Hematopoietic multipotent progenitor cell treated with erythropoietin and hydrocortisone succinate and interleukin-3 and kit ligand, for 8 days (in vitro differentiated cells): ENCODE results near the gene GRWD1.

Experiments
- DNase-seq: peaks from one replicate; pipeline ENCODE4 v3.0.0-alpha.2; 2015

GRWD1 gene

DNA sequence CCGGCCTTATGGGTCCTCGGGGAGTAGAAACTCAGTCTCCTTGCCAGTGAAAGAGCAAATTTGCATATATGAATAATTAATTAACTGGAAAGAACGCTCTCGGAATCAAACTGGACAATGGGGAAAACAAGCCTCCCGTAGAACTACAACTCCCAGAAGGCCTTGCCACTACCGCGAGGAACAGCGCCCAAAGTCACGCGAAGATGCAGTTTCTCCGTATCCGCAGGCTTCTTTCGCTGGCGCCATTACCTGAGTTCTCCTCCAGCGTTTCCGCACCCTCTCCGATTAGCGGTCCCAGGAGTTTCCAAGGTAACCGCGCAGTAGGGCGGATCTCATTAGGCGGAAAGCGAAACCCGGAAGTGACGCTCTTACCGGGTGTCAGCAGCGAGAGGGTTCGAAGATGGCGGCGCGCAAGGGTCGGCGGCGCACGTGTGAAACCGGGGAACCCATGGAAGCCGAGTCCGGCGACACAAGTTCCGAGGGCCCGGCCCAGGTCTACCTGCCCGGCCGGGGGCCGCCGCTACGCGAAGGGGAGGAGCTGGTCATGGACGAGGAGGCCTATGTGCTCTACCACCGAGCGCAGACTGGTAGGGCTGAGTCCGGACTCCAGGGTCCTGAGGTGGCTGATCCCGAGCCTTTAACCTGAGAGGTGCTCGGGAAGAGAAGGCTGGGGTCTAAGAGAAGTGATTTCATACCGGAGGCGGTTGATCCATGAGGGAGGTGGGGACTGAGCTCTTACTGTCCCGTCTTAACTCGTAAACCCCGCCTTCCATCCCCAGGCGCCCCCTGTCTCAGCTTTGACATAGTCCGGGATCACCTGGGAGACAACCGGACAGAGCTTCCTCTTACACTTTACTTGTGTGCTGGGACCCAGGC lies at the start of gene GRWD1:
GRWD1 (plus strand) TSS at position 378 of the 876 bp plus-strand sequence; CDS start at position 401, 23 bp downstream.
- DNase-seq: peak; percentile 98

DNA sequence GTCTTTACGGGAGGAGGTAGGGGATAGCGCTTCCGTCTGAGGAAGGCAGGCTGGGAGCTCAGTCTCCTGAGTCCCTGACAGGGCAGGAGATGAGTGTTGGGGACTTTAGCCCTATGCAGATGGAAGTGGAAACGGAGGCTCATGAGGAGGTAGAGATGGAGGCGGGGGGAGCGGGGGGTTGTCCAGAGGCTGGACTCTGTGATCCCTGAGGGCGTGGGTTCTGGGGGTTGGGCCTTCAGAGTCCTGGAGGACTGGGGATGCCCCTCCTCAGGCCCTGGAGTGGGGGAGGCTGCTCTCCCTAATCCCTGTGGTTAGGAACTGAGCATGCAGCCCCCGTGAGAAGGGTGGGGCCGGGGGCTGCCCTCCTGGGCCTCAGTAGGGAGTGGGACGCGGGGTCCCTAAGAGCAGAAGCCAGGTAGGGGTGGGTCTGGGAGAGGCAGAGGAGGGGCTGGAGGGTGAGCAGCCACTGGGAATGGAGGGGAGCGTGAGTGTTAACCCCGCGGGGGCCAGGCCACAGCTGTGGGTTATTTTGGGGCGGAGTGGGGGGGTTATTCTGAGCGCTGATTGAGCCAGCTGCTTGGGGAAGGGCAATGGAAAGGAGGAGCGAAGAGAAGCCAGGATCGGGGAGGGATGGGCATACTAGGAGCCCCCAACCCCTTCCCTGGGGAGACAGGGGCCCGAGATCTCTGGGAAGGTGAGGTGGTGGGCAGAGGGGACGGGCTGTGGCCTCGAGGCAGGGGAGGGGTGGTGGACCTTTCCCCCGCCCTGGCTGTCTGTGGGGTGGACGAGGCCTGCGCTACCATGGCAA lies 49.6 kb upstream of the GRWD1 start:
- no peak for DNase-seq

DNA sequence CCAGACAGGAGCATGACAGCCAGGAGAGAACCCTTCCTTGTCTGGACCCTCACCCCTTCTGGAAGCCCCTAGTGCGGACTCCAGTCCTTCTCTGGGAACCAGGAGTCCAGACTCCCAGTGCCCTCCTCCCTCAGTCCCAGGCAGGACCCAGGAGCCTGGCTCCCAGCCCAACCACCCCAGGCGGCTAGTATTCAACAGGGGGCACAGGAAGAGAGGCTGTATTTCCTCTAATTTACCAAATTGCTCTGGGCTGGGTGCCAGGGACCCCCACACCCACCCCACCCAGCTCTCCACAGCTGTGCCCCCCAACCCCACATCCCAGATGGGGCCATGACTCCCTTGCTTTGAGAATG lies 49.0 kb upstream of the GRWD1 start:
- no peak for DNase-seq

DNA sequence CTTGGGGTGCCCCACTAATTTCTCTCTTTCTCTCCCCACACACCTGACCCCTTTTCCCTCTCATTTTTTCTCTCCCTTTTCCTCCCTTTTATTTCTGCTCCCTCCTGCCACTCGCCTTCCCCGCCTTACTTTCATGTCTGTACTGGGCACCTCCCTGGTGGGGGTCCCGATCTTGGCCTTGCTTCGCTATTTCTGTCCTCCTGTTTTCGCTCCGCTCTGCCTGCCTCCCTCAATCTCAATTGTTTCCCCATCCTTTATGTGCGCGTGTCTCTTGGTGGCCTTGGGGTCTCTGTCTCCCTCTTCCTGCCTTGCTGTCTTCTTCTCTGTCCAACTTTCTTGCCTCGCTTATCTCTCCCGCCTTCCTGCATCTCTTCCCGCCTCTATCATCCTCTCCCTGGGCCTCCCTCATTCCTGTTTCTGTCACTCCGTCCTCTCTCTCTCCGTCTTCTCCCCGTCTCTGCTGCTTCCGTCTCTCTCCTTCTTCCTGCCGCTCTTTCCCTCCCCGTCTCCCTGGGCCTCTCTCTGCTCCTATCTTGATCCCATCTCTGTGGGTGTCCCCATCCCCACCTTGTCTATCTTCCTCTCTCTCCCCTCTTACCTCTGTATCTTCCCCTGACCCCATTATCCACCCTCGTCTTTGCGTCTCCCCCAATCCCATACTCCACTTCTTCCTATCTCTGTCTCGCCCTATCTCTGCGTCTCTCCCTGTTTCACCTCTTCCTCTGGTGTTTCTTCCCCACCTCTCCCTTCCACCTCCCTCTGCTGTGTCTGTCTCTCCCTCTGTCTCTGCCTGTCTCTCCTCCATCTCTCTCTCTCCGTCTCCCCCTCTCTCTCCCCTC lies 48.3 kb upstream of the GRWD1 start:
- no peak for DNase-seq

DNA sequence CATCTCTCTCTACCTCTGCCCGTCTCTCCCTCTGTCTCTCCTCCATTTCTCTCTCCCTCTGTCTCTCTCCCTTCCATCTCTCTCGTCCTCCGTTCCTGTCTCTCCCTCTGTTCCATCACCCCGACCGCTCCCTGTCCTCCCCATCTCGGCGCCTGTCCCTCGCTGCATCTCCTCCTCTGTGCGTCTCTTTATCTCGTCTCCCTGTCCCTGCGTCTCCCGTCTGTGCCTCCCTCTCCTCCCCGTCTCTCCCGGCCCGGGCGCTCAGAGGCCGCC lies 47.7 kb upstream of the GRWD1 start:
- DNase-seq: peak; percentile 23

DNA sequence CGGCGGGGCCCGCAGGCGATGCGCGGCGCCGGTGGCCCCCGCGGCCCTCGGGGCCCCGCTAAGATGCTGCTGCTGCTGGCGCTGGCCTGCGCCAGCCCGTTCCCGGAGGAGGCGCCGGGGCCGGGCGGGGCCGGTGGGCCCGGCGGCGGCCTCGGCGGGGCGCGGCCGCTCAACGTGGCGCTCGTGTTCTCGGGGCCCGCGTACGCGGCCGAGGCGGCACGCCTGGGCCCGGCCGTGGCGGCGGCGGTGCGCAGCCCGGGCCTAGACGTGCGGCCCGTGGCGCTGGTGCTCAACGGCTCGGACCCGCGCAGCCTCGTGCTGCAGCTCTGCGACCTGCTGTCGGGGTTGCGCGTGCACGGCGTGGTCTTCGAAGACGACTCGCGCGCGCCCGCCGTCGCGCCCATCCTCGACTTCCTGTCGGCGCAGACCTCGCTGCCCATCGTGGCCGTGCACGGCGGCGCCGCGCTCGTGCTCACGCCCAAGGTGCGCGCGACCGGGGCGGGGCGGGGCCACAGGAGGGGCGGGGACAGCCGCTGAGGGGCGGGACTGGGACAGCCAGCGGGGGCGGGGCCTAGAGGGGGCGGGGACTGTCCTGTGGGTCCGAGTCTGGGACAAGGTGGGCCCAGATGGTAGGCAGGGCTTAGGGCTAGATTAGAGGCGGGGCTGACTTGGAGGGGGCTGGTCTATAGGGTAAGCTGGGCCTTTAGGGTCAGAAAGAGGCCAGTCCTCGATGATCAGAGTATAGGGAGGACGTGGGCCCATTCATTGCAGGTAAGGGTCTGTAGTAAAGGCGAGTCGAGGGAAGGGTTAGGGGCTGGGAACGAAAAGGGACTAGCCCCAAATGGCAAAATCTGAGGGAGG lies 47.2 kb upstream of the GRWD1 start:
- DNase-seq: peak; percentile 86

DNA sequence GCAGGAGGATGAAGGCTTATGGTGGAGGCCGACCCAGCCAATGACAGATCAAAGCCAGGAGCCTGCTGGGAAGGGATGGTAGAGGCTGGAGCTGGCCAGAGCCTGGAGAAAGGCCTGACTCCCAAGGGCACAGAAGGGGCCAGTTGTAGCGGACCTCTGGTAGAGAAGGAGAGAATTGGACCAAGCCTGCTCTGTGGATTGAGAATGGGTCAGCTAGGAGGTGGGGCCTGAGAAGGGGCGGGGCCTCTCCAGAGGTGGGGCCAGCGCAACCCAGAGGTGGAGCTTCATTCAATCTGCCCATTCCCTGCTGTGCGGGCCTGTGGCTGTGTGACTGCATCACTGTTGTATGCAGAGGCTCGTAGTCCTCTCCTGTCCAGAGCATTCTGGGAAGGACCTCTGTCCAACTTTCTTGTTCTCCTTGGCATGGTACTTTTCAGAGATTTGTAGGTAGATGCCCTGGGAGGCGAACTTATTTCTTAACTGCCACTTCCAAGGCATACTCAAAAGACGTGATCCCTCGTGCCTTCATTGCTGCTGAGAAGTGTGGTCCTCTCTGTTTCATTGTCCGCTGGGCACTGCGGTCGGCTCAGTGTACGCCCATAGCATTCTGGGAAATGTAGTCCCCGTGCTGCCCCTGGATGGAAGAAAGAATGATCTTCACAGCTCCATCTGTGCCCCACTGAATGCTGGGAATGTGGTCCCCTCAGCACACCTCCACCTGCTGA lies 45.6 kb upstream of the GRWD1 start:
- DNase-seq: peak; percentile 50

DNA sequence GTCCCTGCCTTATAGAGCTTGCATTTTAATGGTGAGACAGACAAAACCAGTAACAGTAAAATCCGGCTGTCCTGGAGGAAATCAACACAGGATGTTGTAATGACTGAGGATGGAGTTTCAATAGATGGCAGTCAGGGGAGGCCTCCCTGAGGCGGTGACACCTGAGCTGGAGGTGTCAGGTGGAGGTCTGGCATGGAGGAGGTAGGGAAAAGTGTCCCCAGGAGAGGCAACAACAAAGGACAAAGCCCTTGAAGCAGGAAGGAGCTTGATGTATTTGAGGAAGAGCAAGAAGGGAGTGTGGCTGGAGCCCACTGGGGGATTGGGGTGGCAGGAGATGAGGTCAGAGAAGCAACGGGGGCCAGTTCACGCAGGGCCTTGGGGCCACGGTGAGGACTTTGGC lies 44.5 kb upstream of the GRWD1 start:
- DNase-seq: no peak

DNA sequence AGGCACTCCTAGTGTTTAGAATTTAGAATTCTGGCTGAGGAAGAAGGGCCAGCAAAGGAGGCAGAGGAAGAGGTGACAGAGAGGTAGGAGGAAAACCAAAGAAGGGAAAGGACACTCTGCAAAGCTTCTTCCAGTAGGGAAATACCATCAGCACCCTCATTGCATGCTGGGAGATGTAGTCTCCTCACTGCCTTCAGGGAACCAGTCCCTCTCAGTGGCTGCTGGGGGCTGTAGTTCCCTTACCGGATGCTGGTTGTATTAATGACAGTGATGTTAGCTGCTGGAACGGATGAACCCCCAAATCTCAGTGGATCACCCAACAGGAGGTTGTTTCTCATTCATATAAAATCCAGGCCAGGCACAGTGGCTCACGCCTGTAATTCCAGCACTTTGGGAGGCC lies 42.2 kb upstream of the GRWD1 start:
- peak; percentile 71 for DNase-seq

DNA sequence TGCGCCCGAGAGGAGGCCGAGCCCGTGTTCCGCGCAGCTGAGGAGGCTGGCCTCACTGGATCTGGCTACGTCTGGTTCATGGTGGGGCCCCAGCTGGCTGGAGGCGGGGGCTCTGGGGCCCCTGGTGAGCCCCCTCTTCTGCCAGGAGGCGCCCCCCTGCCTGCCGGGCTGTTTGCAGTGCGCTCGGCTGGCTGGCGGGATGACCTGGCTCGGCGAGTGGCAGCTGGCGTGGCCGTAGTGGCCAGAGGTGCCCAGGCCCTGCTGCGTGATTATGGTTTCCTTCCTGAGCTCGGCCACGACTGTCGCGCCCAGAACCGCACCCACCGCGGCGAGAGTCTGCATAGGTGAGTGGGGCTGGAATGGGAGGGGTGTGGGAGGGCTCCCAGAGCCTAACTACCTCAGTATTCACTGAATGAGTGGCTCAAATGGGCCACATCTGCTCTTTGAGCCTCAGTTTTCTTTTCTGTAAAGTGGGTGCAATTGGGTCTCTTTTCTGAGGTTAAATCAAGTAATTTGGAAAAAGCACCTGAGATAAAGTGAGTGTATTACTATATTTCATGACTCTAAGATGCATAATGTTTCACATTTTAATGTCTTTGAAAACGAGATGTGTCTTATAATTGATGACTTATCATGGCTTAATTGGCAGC lies 40.6 kb upstream of the GRWD1 start:
- DNase-seq: no peak

DNA sequence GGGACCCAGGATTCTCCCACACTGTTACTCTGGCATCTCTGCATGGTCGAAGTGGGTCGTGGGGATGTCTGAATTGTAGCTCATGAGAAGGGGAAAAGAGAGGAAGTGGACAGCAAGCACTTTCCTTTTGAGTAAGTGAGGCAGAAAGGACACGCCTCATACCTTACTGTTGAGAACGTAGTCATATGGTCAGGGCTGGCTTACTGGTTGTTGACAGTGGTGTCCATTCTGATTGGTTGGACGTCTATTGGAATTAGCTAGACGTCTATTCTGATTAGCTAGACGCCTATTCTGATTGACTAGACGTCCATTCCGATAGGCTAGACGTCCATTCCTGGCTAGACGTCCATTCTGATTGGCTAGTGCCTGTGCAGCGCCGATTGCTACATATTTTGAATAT lies 39.9 kb upstream of the GRWD1 start:
- DNase-seq: no peak

DNA sequence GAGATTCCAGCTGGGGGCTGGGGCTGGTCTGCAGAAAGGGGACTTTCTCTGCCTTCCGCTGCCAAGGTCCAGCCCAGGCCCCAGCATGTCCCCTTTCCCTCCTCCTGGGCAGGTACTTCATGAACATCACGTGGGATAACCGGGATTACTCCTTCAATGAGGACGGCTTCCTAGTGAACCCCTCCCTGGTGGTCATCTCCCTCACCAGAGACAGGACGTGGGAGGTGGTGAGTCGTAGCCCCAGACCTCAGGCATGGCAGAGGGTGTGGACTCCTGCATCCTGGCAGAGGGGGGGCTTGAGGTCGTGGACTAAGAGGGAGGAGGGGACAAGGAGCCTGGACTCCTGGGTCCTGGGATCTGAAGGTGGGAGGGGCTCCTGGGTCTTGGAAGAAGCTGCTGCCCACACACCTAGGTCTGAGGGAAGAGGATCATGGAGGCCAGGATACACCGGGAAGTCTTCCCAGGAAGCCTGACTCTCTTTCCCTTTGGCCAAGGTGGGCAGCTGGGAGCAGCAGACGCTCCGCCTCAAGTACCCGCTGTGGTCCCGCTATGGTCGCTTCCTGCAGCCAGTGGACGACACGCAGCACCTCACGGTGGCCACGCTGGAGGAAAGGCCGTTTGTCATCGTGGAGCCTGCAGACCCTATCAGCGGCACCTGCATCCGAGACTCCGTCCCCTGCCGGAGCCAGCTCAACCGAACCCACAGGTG lies 31.8 kb upstream of the GRWD1 start:
- DNase-seq: no peak

DNA sequence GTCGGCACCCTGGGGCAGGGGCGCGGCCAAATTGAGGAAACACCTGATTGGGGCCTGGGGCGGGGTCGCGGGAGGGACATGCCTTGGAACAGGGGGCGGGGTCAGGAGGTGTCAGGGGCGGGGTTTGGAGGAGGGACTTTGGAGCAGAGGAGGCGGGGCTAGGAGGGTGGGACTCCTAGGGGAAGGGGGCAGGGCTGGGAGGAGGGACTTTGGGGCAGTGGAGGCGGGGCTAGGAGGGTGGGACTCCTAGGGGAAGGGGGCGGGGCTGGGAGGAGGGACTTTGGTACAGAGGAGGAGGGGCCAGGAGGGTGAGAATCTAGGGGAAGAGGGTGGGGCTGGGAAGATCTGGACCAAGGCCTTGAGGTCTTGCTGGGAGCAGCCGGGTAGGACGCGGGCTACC lies 30.4 kb upstream of the GRWD1 start:
- DNase-seq: peak; percentile 86

DNA sequence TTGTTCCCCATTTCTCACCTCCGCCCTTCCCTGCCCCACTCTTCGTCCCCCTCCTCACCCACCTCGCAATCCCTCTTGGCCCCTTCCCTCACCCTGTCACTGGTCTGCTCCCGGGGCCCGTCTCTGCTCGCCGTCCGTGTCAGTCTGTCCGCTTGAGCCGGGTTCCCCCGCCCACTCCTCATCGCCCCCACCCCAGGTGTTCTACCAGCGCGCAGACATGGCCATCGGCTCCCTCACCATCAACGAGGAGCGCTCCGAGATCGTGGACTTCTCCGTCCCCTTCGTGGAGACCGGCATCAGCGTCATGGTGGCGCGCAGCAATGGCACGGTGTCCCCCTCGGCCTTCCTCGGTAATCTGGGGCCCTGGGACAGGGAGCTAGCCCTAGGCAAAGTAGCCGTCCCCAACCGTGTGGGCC lies 30.0 kb upstream of the GRWD1 start:
- no peak for DNase-seq

DNA sequence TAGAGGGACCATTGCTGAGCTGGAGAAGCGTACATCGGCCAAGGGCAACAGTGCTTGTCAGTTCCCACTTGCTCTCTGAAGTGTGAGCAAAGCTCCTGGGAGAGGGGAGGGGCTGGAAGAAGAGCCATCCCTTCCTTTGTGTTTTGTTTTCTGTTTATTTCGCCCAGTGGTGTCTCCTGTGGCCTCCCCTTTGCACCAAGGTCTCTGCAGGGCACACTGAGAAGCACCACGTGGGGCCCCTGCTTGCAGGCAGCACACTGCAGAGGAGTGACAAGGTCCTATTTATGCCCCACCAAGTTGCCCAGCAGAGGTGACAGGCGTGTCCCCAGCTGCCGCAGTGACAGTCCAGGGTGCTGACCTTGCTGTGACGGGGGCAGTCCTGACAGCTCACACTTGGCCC lies 28.4 kb upstream of the GRWD1 start:
- DNase-seq: no peak

DNA sequence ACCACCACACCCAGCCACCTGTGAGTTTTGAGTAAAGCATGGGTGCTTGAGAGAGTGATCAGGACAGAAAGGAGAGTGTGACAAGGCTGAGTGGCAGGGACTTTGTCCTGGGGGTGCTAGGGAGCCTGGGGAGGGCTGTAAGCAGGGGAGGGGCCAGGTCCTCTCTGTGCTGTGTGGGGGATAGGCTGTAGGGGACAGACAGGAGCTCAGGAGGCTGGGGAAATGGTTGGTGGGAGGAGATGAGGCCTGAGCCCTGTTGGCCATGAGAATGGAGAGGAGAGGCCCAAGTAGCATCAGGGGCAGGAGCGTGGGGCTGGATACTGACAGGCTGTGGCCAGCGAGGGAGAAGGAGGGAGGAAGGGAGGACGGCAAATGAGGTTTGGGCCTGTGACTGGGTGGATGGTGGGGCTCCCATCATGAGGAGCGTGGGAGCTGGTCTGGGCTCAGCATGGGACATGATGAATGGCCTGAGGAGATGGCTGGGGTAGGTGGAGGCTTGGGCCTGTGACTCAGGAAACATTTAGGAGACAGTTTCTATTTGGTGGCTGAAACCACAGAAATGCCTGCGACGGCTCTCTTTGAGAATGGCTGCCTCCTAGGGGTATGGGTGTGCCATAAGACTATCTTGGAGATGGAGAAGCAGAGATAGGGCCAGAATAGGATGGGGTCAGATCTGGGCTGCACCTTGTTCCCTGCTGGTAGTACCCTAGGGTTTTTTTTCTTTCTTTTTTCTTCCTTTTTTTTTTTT lies 27.3 kb upstream of the GRWD1 start:
- peak; percentile 51 for DNase-seq

DNA sequence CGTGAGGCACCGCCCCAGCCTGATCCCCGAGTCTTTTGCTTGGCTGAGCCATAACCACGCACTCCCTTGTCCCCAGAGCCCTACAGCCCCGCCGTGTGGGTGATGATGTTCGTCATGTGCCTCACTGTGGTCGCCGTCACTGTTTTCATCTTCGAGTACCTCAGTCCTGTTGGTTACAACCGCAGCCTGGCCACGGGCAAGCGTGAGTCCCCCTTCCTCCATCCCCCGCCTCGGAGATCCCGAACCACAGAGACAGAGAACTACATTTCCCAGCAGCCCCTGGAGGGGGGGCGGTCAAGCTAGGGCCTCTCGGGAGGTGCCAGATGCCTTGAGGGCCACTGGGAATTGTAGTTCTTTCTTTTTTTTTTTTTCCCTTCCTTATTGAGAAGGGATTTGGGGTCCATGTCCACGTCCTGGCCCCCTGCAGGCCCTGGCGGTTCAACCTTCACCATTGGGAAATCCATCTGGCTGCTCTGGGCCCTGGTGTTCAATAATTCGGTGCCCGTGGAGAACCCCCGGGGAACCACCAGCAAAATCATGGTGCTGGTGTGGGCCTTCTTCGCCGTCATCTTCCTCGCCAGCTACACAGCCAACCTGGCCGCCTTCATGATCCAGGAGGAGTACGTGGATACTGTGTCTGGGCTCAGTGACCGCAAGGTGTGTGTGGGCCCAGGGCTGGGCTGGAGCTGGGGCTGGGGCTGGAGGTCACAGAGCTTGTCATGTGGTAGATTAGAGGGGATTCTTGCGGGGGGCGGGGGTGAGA lies 26.4 kb upstream of the GRWD1 start:
- DNase-seq: peak; percentile 79

DNA sequence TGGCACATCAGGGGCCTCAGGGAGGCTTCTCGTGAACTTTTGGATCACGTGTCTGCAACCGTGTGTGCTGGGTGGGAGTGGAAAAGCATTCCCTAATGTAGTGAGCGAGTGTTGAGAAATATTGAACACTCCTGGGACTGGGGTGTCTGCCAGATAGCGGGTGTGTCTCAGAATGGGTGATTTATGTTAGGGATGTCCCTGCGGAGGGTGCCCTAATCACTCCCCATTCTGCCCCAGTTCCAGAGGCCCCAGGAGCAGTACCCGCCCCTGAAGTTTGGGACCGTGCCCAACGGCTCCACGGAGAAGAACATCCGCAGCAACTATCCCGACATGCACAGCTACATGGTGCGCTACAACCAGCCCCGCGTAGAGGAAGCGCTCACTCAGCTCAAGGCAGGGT lies 24.2 kb upstream of the GRWD1 start:
- no peak for DNase-seq

DNA sequence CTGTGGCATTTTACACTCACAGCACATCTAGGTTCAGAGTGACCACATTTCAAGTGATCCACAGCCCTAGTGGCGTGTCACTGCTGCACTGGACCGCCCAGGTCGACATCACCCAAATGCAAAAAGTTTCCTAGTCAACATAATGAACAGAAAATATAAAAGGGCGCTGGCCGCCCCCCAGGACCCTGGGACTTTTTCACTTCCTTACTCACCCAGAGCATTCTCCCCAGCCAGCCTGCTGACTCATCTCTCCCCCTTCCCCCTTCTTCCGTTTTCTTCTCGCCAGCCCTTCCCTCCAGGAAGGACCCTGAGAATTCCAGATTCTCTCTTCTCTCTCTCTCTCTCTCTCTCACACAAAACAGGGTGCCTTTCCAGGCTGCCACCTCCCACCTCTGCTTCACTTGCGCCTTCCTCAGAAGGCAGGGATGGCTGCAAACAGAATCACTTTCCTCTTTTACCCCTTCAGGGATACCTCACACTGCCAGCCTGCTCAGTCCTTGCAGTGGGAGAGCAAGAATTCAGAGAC lies 21.0 kb upstream of the GRWD1 start:
- peak; percentile 28 for DNase-seq
